Caki2 (cell line): ENCODE measurements around the gene ZAR1. TPM values are rescaled to one million over a fixed set of nuclear protein-coding genes. Genes with fewer than 3 reads are reported as not detected.

Experiments
- DNase-seq: peaks from one replicate; pipeline ENCODE4 v3.0.0-alpha.2; 2015; ENCODE audit warnings: low read depth
- in situ Hi-C: cut with HindIII; loops from 2 replicates; pipeline ENCODE4 v1.10.0; 2016; ENCODE audit warnings: low sequenced_read_pairs, low pct_unique_long_range_greater_than_20kb, mixed read lengths
- total RNA-seq: library from RNA; depleted of rRNA; stranded (reverse); fragments of >200 nt; shearing (Covaris generic); gene quantifications from 2 replicates; pipeline ENCODE4 v1.2.3, GENCODE V29; 2014; ENCODE audit warnings: low replicate concordance; rRNA removed

The ZAR1 gene
- total RNA-seq, 1 experiment from 2014 or later, result not detected

DNA sequence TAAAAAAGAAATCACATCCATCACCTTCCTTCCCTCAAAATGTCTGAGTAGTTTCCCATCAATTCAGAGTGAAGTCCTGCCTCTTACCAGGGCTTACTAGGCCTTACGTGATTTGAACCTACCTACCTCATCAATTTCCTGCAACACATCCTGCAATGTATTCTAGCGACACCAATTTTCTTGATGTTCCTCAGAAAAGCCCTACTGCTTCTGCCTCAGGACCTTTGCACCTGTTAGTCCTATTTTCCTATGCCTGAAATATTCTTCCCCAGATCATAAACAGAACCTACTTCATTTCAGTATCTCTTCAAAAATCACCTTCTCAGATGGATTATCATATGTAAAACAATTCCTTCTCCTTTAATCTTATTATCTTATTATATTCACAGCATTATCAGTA, 52.8 kb downstream of the ZAR1 start:
- in situ Hi-C loops, result no loop called here
- DNase-seq, result no peak

DNA sequence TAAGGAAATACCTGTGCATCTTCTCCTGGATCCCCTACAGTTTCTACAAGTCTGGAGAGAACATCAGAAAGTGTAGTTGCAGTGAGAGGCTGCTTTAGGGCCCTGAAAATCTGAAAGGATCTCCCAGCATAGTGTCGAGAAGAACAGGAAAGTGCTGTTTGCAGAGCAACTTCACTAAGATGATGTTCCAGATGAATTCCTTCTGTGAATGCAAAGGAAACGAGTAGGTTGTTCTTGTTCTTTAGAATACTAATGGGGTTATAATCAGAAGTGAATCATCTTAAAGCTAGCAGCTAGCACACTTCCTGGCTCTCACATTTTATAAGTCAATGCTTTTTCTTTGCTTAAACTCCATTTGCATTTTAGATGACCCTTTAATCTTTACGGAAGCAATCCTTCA, 53.7 kb downstream of the ZAR1 start:
- in situ Hi-C loops, result no loop called here
- DNase-seq, result no peak

Other genes with a start within 250 kb of the ZAR1 start
- 3.6 and 3.7 TPM in 2 replicates for gene TEC, start 220.4 kb upstream of the ZAR1 start, total RNA-seq
- 24.7 and 115 TPM in 2 replicates for gene SLAIN2, start 148.7 kb upstream of the ZAR1 start, total RNA-seq
- not detected in 2 replicates for gene SLC10A4, start 6.9 kb upstream of the ZAR1 start, total RNA-seq